HepG2 (cell line): ENCODE data around the gene C16orf87. TPM values are rescaled to one million over a fixed set of nuclear protein-coding genes. Genes with fewer than 3 reads are reported as not detected.
A peak's percentile ranks its signal among the peaks of the same experiment; 100 is the strongest.

Experiments
- ATAC-seq: fragments of 200-7000 bp; cut with Tn5 transposase; 3 replicates; pipeline ENCODE4 v1.9.1; 2020; ENCODE audit warnings: mild to moderate bottlenecking, moderate library complexity
- BruUV-seq: library from RNA; stranded (reverse); fragments of 400-500 nt; replicated peaks from 2 replicates; lab custom pipeline; 2021; lab: Mats Ljungman, UMichigan
- CTCF ChIA-PET: fragments of 300-600 bp; formaldehyde crosslinking; extraction: SDS; loops from one replicate; lab custom pipeline; 2021; ENCODE audit warnings: low total read pairs, inconsistent platforms, low intra/inter-chr PET ratio; lab: Yijun Ruan, JAX
- POLR2A ChIA-PET: fragments of 350-600 bp; sonication (Branson Sonifier 250); formaldehyde crosslinking; loops from one replicate; lab custom pipeline; 2020; ENCODE audit warnings: antibody characterized with exemption, inconsistent platforms; lab: Yijun Ruan, JAX
- DNase-seq: peaks from one replicate; pipeline ENCODE4 v3.0.0-alpha.2; 2015; ENCODE audit warnings: low spot score
- FAIRE-seq: peaks from 3 replicates; lab custom pipeline; 2011; peaks lifted over from hg19 to GRCh38; lab: Jason Lieb, UNC
- H2AFZ ChIP-seq: one replicate; pipeline ENCODE4 v1.6.1; 2011; ENCODE audit warnings: low read length, inconsistent platforms
- H3K27ac ChIP-seq: fragments of 300-600 bp; 3 replicates; pipeline ENCODE4 v1.8.0; 2011; ENCODE audit warnings: mixed run types, mild to moderate bottlenecking, mixed read lengths, low read length, inconsistent platforms; ENCODE audit not compliant: insufficient read depth; ENCODE audit errors: extremely low read length
- H3K27me3 ChIP-seq, 2 experiments: fragments of 200-600 bp in 1 of 2; 2 replicates in 1 of 2; 3 replicates in 1 of 2; pipeline versions ENCODE4 v1.6.0 to v1.8.0; 2011; ENCODE audit warnings: low read length in 2 of 2, mild to moderate bottlenecking in 2 of 2, moderate library complexity in 2 of 2, inconsistent platforms in 1 of 2; ENCODE audit not compliant: insufficient read depth in 2 of 2, control insufficient read depth in 1 of 2
- H3K36me3 ChIP-seq, 2 experiments: fragments of 200-600 bp in 1 of 2; replicated peaks in 1 of 2; 2 replicates in 1 of 2; 3 replicates in 1 of 2; pipeline versions ENCODE4 v1.5.1 to v1.8.0; 2011; ENCODE audit warnings: low read length in 2 of 2, inconsistent platforms in 1 of 2; ENCODE audit not compliant: insufficient read depth in 2 of 2, control insufficient read depth in 1 of 2
- H3K4me1 ChIP-seq: 2 replicates; pipeline ENCODE4 v1.5.1; 2012; ENCODE audit warnings: low read length, inconsistent platforms; ENCODE audit not compliant: insufficient read depth
- H3K4me2 ChIP-seq: 2 replicates; pipeline ENCODE4 v1.6.0; 2011; ENCODE audit warnings: low read depth, low read length, inconsistent platforms
- H3K4me3 ChIP-seq, 3 experiments: fragments of 200-600 bp in 1 of 3; sonication (generic), shearing (Covaris generic) in 1 of 3; replicated peaks in 1 of 3; 2 replicates each; pipeline ENCODE4 v1.5.1; 2011 to 2016; ENCODE audit warnings: low read length in 3 of 3, inconsistent platforms in 2 of 3, low read depth in 2 of 3, mild to moderate bottlenecking in 2 of 3, control low read depth in 1 of 3, mixed read lengths in 1 of 3; ENCODE audit not compliant: insufficient read depth in 1 of 3
- H3K79me2 ChIP-seq: one replicate; pipeline ENCODE4 v1.6.1; 2011; ENCODE audit warnings: low read length, inconsistent platforms; ENCODE audit not compliant: insufficient read depth
- H3K9ac ChIP-seq: 2 replicates; pipeline ENCODE4 v1.6.0; 2011; ENCODE audit warnings: mild to moderate bottlenecking, low read depth, low read length, inconsistent platforms; ENCODE audit not compliant: insufficient read depth
- H3K9me3 ChIP-seq: 2 replicates; pipeline ENCODE4 v1.5.1; 2012; ENCODE audit warnings: mild to moderate bottlenecking, low read length
- H4K20me1 ChIP-seq: 2 replicates; pipeline ENCODE4 v1.6.0; 2011; ENCODE audit warnings: inconsistent platforms, mild to moderate bottlenecking, low read length, moderate library complexity; ENCODE audit not compliant: insufficient read depth
- ARNTL ChIP-seq: sonication (generic); formaldehyde crosslinking; IDR thresholded peaks from 2 replicates; pipeline ENCODE4 v1.4.0; 2020; ENCODE audit warnings: mild to moderate bottlenecking, missing genetic modification reagents
- GLI4 ChIP-seq: sonication (generic); formaldehyde crosslinking; IDR thresholded peaks from 2 replicates; pipeline ENCODE4 v1.5.1; 2020; ENCODE audit warnings: missing genetic modification reagents, mild to moderate bottlenecking, moderate library complexity, borderline replicate concordance
- HNRNPL ChIP-seq: fragments of 200-400 bp; formaldehyde crosslinking; IDR thresholded peaks from 2 replicates; pipeline ENCODE4 v1.6.1; 2017; ENCODE audit warnings: mild to moderate bottlenecking, low read depth, low read length
- ISX ChIP-seq: sonication (generic); formaldehyde crosslinking; conservative IDR thresholded peaks from 2 replicates; pipeline ENCODE4 v1.5.0; 2020; ENCODE audit warnings: missing genetic modification reagents
- KAT8 ChIP-seq: IDR thresholded peaks from 2 replicates; pipeline ENCODE4 v1.6.1; 2016; ENCODE audit warnings: missing genetic modification reagents, missing compliant biosample characterization
- KLF16 ChIP-seq, 2 experiments: sonication (generic) in 1 of 2; formaldehyde crosslinking in 1 of 2; IDR thresholded peaks; 2 replicates each; pipeline versions ENCODE4 v1.6.1 to v1.8.0; 2016 to 2023; ENCODE audit warnings: missing genetic modification reagents in 2 of 2, missing compliant biosample characterization in 1 of 2
- KMT2A ChIP-seq: sonication (generic); formaldehyde crosslinking; IDR thresholded peaks from 2 replicates; pipeline ENCODE4 v1.4.0; 2020; ENCODE audit warnings: missing genetic modification reagents
- MED8 ChIP-seq: sonication (generic); formaldehyde crosslinking; IDR thresholded peaks from 2 replicates; pipeline ENCODE4 v1.8.1; 2023; ENCODE audit warnings: mild to moderate bottlenecking, missing genetic modification reagents; ENCODE audit not compliant: insufficient replicate concordance
- MTA1 ChIP-seq: sonication (generic); formaldehyde crosslinking; IDR thresholded peaks from 2 replicates; pipeline ENCODE4 v1.4.0; 2020; ENCODE audit warnings: missing genetic modification reagents, mild to moderate bottlenecking, borderline replicate concordance
- NBN ChIP-seq: fragments of 450-650 bp; conservative IDR thresholded peaks from 2 replicates; pipeline ENCODE4 v1.6.1; 2017
- NCOR1 ChIP-seq: fragments of 200-600 bp; sonication (generic); IDR thresholded peaks from 2 replicates; pipeline ENCODE4 v1.7.0; 2017; ENCODE audit warnings: antibody characterized with exemption, low read length, borderline replicate concordance
- RBM39 ChIP-seq: fragments of 200-400 bp; formaldehyde crosslinking; IDR thresholded peaks from one replicate; pipeline ENCODE4 v1.6.1; 2018; ENCODE audit warnings: antibody characterized with exemption, mild to moderate bottlenecking, low read depth, low read length; ENCODE audit not compliant: poor library complexity, severe bottlenecking
- SMARCC2 ChIP-seq: fragments of 450-650 bp; IDR thresholded peaks from 2 replicates; pipeline ENCODE4 v1.6.1; 2017; ENCODE audit warnings: antibody characterized with exemption, mild to moderate bottlenecking
- ZBTB42 ChIP-seq: sonication (generic); formaldehyde crosslinking; IDR thresholded peaks from 2 replicates; pipeline ENCODE4 v1.5.0; 2020; ENCODE audit warnings: mild to moderate bottlenecking, missing genetic modification reagents
- ZFX ChIP-seq: sonication (generic); formaldehyde crosslinking; IDR thresholded peaks from 2 replicates; pipeline ENCODE4 v1.4.0; 2020; ENCODE audit warnings: mild to moderate bottlenecking, low read depth, missing genetic modification reagents, moderate library complexity
- ZNF143 ChIP-seq: sonication (generic); formaldehyde crosslinking; IDR thresholded peaks from 2 replicates; pipeline ENCODE4 v1.4.0; 2020; ENCODE audit warnings: missing genetic modification reagents
- ZNF670 ChIP-seq: sonication (generic); formaldehyde crosslinking; IDR thresholded peaks from 2 replicates; pipeline ENCODE4 v1.8.0; 2022; ENCODE audit warnings: mild to moderate bottlenecking, missing genetic modification reagents, borderline replicate concordance
- ZNF788 ChIP-seq: sonication (generic); formaldehyde crosslinking; IDR thresholded peaks from 2 replicates; pipeline ENCODE4 v1.5.0; 2020; ENCODE audit warnings: mild to moderate bottlenecking, missing genetic modification reagents, borderline replicate concordance
- whole genome bisulfite sequencing: methylation state at CpG from one replicate; pipeline ENCODE4 v1.1.6; 2017; ENCODE audit warnings: low lambda C conversion rate; 5-methylcytosine and 5-hydroxymethylcytosine counted together
- in situ Hi-C: cut with HindIII; loops from 2 replicates; pipeline ENCODE4 v1.10.0; 2017; ENCODE audit warnings: low pct_unique_long_range_greater_than_20kb; ENCODE audit not compliant: extremely low pct_ligation_motif_present
- intact Hi-C: fragments of 100-400 bp; cut with micrococcal nuclease; formaldehyde crosslinking; loops from one replicate; pipeline ENCODE4 v1.10.0; 2022; ENCODE audit not compliant: unreplicated experiment
- polyA plus RNA-seq, 8 experiments: library from polyadenylated mRNA; depleted of rRNA in 3 of 8; stranded (reverse) in 7 of 8; unstranded in 1 of 8; fragments of >200 nt; fragmentation: Illumina TruSeq in 4 of 8; extraction: Trizol in 4 of 8; gene quantifications; 2 replicates each; pipeline versions ENCODE4 v1.2.1 to v1.2.3, GENCODE V29; 2011 to 2016; ENCODE audit warnings: low read depth in 4 of 8, missing spikeins in 1 of 8, mixed read lengths in 1 of 8; ENCODE audit not compliant: insufficient read depth in 1 of 8
- total RNA-seq, 5 experiments: library from RNA; depleted of rRNA; stranded (reverse); fragments of >200 nt; fragmentation: Illumina TruSeq; extraction: Trizol; gene quantifications; 2 replicates each; pipeline ENCODE4 v1.2.3, GENCODE V29; 2016; ENCODE audit warnings: low read depth in 1 of 5
- TF ChIP-seq, protein P1 (sequence below): sonication (generic); formaldehyde crosslinking; conservative IDR thresholded peaks from 2 replicates; pipeline ENCODE4 v1.8.0; 2022; ENCODE audit warnings: low read depth, missing genetic modification reagents
- TF ChIP-seq, protein P2 (sequence below): sonication (generic); formaldehyde crosslinking; IDR thresholded peaks from 2 replicates; pipeline ENCODE4 v1.5.1; 2020; ENCODE audit warnings: mild to moderate bottlenecking, missing genetic modification reagents, moderate library complexity

Gene C16orf87
- total and polyA plus RNA-seq, 2 of the 13 experiments (the other 11 are each of a cell fraction or from before 2014, with no cell fraction given): 8.6 to 19.5 TPM

DNA sequence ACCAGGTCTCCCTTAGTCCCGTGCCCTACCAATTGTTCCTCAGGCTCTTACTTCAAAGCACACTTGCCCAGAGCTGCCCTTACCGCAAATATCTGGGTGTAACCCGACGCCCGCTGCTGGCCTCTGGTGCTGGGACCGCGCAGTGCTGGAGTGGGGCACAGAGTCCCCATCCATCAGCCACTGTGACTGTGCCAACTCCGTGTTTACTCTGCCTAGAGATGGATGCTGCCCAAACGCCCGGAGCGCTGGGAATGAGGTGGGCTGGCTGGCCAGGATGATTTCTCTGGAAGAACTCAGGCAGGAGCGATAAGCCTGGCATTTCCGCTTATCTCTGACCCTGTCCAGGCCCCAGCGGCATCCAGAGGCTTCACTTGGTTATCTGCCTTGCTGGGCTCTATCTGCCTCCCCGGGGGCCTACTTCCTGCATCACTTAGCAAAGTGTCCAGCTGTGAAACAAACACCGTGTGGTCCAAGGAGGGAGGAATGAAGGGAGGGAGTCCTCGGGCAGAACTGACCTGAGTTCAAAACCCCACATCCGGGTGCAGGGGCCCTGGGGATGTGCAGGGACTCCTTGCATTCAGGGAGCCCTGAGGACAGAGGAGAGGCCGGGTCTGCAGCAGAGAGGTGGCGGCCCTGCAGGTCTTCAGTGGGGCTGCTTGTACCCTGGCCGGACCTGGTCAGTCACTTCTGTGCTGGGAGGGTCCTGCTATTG, 73.5 kb downstream of the C16orf87 start:
- in situ Hi-C loops: no loop called here
- ATAC-seq: peak; percentile 76
- POLR2A ChIA-PET: no interaction called here
- TF ChIP-seq ZFX (CRISPR knock-in tag) (0 out of 2 replicates have a peak, but pooled peaks have one; percentile 26), RBM39 (no peak), NCOR1 (no peak), HNRNPL (0 out of 2 replicates have a peak, but pooled peaks have one; percentile 68), SMARCC2 (no peak), ZNF143 (CRISPR knock-in tag) (no peak), ARNTL (no peak), ZBTB42 (CRISPR knock-in tag) (no peak), MED8 (CRISPR knock-in tag) (no peak), MTA1 (CRISPR knock-in tag) (0 out of 2 replicates have a peak, but pooled peaks have one; percentile 19), KLF16 (CRISPR knock-in tag; IDR thresholded peaks at IDR 0.05) (no peak), KMT2A (CRISPR knock-in tag) (no peak), GLI4 (no peak), ZNF788 (no peak), ZNF670 (no peak), KAT8 (CRISPR knock-in tag) (no peak), NBN (no peak), ISX (CRISPR knock-in tag) (no peak)
- TF ChIP-seq, protein P1, sequence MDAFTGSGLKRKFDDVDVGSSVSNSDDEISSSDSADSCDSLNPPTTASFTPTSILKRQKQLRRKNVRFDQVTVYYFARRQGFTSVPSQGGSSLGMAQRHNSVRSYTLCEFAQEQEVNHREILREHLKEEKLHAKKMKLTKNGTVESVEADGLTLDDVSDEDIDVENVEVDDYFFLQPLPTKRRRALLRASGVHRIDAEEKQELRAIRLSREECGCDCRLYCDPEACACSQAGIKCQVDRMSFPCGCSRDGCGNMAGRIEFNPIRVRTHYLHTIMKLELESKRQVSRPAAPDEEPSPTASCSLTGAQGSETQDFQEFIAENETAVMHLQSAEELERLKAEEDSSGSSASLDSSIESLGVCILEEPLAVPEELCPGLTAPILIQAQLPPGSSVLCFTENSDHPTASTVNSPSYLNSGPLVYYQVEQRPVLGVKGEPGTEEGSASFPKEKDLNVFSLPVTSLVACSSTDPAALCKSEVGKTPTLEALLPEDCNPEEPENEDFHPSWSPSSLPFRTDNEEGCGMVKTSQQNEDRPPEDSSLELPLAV (CRISPR knock-in tag): no peak
- TF ChIP-seq, protein P2, sequence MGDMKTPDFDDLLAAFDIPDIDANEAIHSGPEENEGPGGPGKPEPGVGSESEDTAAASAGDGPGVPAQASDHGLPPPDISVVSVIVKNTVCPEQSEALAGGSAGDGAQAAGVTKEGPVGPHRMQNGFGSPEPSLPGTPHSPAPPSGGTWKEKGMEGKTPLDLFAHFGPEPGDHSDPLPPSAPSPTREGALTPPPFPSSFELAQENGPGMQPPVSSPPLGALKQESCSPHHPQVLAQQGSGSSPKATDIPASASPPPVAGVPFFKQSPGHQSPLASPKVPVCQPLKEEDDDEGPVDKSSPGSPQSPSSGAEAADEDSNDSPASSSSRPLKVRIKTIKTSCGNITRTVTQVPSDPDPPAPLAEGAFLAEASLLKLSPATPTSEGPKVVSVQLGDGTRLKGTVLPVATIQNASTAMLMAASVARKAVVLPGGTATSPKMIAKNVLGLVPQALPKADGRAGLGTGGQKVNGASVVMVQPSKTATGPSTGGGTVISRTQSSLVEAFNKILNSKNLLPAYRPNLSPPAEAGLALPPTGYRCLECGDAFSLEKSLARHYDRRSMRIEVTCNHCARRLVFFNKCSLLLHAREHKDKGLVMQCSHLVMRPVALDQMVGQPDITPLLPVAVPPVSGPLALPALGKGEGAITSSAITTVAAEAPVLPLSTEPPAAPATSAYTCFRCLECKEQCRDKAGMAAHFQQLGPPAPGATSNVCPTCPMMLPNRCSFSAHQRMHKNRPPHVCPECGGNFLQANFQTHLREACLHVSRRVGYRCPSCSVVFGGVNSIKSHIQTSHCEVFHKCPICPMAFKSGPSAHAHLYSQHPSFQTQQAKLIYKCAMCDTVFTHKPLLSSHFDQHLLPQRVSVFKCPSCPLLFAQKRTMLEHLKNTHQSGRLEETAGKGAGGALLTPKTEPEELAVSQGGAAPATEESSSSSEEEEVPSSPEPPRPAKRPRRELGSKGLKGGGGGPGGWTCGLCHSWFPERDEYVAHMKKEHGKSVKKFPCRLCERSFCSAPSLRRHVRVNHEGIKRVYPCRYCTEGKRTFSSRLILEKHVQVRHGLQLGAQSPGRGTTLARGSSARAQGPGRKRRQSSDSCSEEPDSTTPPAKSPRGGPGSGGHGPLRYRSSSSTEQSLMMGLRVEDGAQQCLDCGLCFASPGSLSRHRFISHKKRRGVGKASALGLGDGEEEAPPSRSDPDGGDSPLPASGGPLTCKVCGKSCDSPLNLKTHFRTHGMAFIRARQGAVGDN: peak; percentile 40; the same call in 1 of the 2 replicates

More for the DNA sequence above, 73.5 kb downstream of the C16orf87 start:
- Histone ChIP-seq H3K36me3 (no peaks in the 10 kb centered on the region), H2AFZ (no peak overlapping the region), H3K4me3 (peak overlapping the region in 1 of 3 experiments; percentile 17; a peak in 1 of 6 replicates), H3K27me3 (peaks cover 13 to 55% of the 10 kb centered on the region in 2 experiments; a peak in 4 of 5 replicates), H3K4me1 (peaks cover 14% of the 10 kb centered on the region), H3K79me2 (no peaks in the 10 kb centered on the region), H4K20me1 (no peaks in the 10 kb centered on the region), H3K4me2 (peak overlapping the region; percentile 34), H3K9me3 (no peaks in the 10 kb centered on the region), H3K9ac (no peak overlapping the region), H3K27ac (no peak overlapping the region)
- no peak for FAIRE-seq
- BruUV-seq: no TSS peak
- DNase-seq: no peak
- WGBS: 9% methylated on average over 14 of the region's 21 CpGs
- intact Hi-C loops: no loop called here
- CTCF ChIA-PET: no interaction called here
